Endothelial cell of umbilical vein (primary cell): ENCODE data around the gene CARD11. TPM values are rescaled to one million over a fixed set of nuclear protein-coding genes. Genes with fewer than 3 reads are reported as not detected.

Experiments used
- BruUV-seq: library from RNA; stranded (reverse); fragments of 400-500 nt; replicated peaks from 2 replicates; lab custom pipeline; 2021; lab: Mats Ljungman, UMichigan
- CTCF ChIA-PET: fragments of 300-600, 350-600 bp; sonication (Branson Sonifier 250); formaldehyde crosslinking; loops from one replicate; lab custom pipeline; 2021; ENCODE audit warnings: antibody characterized with exemption, inconsistent platforms; lab: Charles Lee
- POLR2A ChIA-PET: fragments of 300-600, 350-600 bp; sonication (Branson Sonifier 250); formaldehyde crosslinking; loops from one replicate; lab custom pipeline; 2021; ENCODE audit warnings: antibody characterized with exemption, inconsistent platforms; lab: Charles Lee
- DNase-seq: peaks from one replicate; pipeline ENCODE4 v3.0.0-alpha.2; 2011; ENCODE audit warnings: low read depth, low spot score
- FAIRE-seq: peaks from 2 replicates; lab custom pipeline; 2011; peaks lifted over from hg19 to GRCh38; lab: Jason Lieb, UNC
- H2AFZ ChIP-seq: 2 replicates; pipeline ENCODE4 v1.6.0; 2012; ENCODE audit warnings: low read depth, low read length, control low read depth, inconsistent platforms
- H3K27ac ChIP-seq: 2 replicates; pipeline ENCODE4 v1.5.1; 2011; ENCODE audit warnings: low read depth, mild to moderate bottlenecking, control low read depth, low read length, moderate library complexity; ENCODE audit not compliant: insufficient read depth
- H3K27me3 ChIP-seq, 2 experiments: 2 replicates each; pipeline versions ENCODE4 v1.6.0 to v1.6.1; 2011; ENCODE audit warnings: low read length in 2 of 2, mixed read lengths in 1 of 2; ENCODE audit not compliant: control insufficient read depth in 2 of 2, insufficient read depth in 2 of 2
- H3K36me3 ChIP-seq, 2 experiments: 2 replicates in 1 of 2; 3 replicates in 1 of 2; pipeline ENCODE4 v1.5.1; 2011; ENCODE audit warnings: low read length in 2 of 2, mild to moderate bottlenecking in 1 of 2, moderate library complexity in 1 of 2; ENCODE audit not compliant: control insufficient read depth in 2 of 2, insufficient read depth in 2 of 2; ENCODE audit errors: extremely low read depth in 1 of 2
- H3K4me1 ChIP-seq: 3 replicates; pipeline ENCODE4 v1.5.1; 2011; ENCODE audit warnings: mild to moderate bottlenecking, low read length; ENCODE audit not compliant: control insufficient read depth, insufficient read depth; ENCODE audit errors: extremely low read depth
- H3K4me2 ChIP-seq: 2 replicates; pipeline ENCODE4 v1.6.1; 2011; ENCODE audit warnings: low read length, control low read depth, mixed read lengths; ENCODE audit not compliant: insufficient read depth
- H3K4me3 ChIP-seq, 3 experiments: fragments of 200-600 bp in 1 of 3; sonication (generic), shearing (Covaris generic) in 1 of 3; replicated peaks in 1 of 3; 2 replicates each; pipeline ENCODE4 v1.5.1; 2011 to 2016; ENCODE audit warnings: control low read depth in 3 of 3, low read length in 3 of 3, mild to moderate bottlenecking in 2 of 3, inconsistent platforms in 1 of 3, low read depth in 1 of 3, moderate library complexity in 1 of 3; ENCODE audit not compliant: insufficient read depth in 1 of 3
- H3K79me2 ChIP-seq: 2 replicates; pipeline ENCODE4 v1.6.0; 2012; ENCODE audit warnings: low read length, inconsistent platforms; ENCODE audit not compliant: control insufficient read depth, insufficient read depth
- H3K9ac ChIP-seq: replicated peaks from 2 replicates; pipeline ENCODE3; 2011; ENCODE audit warnings: low read length, control low read depth; ENCODE audit not compliant: insufficient read depth; ENCODE audit errors: extremely low read depth
- H3K9me1 ChIP-seq: replicated peaks from 3 replicates; pipeline ENCODE4 v1.6.0; 2011; ENCODE audit warnings: mild to moderate bottlenecking, low read length; ENCODE audit not compliant: control insufficient read depth, insufficient read depth; ENCODE audit errors: extremely low read depth
- H3K9me3 ChIP-seq: replicated peaks from 2 replicates; pipeline ENCODE4 v1.5.1; 2012; ENCODE audit warnings: low read length, inconsistent platforms; ENCODE audit not compliant: control insufficient read depth, insufficient read depth
- H4K20me1 ChIP-seq: replicated peaks from 2 replicates; pipeline ENCODE3; 2011; ENCODE audit warnings: mild to moderate bottlenecking, low read length; ENCODE audit not compliant: control insufficient read depth, insufficient read depth; ENCODE audit errors: extremely low read depth
- EZH2 ChIP-seq: IDR thresholded peaks from 2 replicates; pipeline ENCODE4 v1.6.1; 2012; ENCODE audit warnings: borderline replicate concordance, low read depth, mild to moderate bottlenecking, moderate library complexity, low read length, inconsistent platforms; ENCODE audit not compliant: severe bottlenecking
- FOS ChIP-seq: IDR thresholded peaks from 2 replicates; pipeline ENCODE4 v1.6.1; 2011; ENCODE audit warnings: mild to moderate bottlenecking, low read length, moderate library complexity, borderline replicate concordance; ENCODE audit not compliant: insufficient read depth
- GATA2 ChIP-seq: IDR thresholded peaks from 2 replicates; pipeline ENCODE4 v1.7.0; 2011; ENCODE audit warnings: low read depth, mild to moderate bottlenecking, moderate library complexity, mixed read lengths, low read length; ENCODE audit not compliant: insufficient read length, insufficient read depth
- JUN ChIP-seq: IDR thresholded peaks from 2 replicates; pipeline ENCODE4 v1.6.1; 2011; ENCODE audit warnings: borderline replicate concordance, low read depth; ENCODE audit not compliant: insufficient read length, insufficient read depth
- MYC ChIP-seq: IDR thresholded peaks from one replicate; pipeline ENCODE4 v1.6.1; 2011; ENCODE audit warnings: mild to moderate bottlenecking, low read depth, low read length
- POLR2A ChIP-seq: IDR thresholded peaks from 2 replicates; pipeline ENCODE4 v1.6.1; 2012; ENCODE audit warnings: low read depth, mild to moderate bottlenecking, control low read depth, low read length
- POLR2AphosphoS5 ChIP-seq: IDR thresholded peaks from 2 replicates; pipeline ENCODE4 v1.6.1; 2012; ENCODE audit warnings: low read depth, mild to moderate bottlenecking, control low read depth, low read length, moderate library complexity; ENCODE audit not compliant: insufficient read depth
- dilution Hi-C: fragments of 300-500 bp; cut with MboI; formaldehyde crosslinking; loops from one replicate; pipeline ENCODE4 v1.15.0; 2019; ENCODE audit warnings: low sequenced_read_pairs; ENCODE audit not compliant: extremely low pct_ligation_motif_present
- intact Hi-C: fragments of 100-400 bp; cut with micrococcal nuclease; formaldehyde crosslinking; loops from one replicate; pipeline ENCODE4 v1.10.0; 2022
- polyA plus RNA-seq, 4 experiments: library from polyadenylated mRNA; depleted of rRNA in 3 of 4; stranded (reverse) in 3 of 4; unstranded in 1 of 4; fragments of >200 nt; gene quantifications; 2 replicates each; pipeline versions ENCODE4 v1.2.1 to v1.2.3, GENCODE V29; 2011 to 2012; ENCODE audit warnings: missing spikeins in 1 of 4
- total RNA-seq: library from RNA; stranded (reverse); gene quantifications from 2 replicates; pipeline ENCODE4 v1.2.3, GENCODE V29; 2021
- TF ChIP-seq, protein P1 (sequence below), 2 donors: IDR thresholded peaks; 1 replicate in 1 of 2; 2 replicates in 1 of 2; pipeline ENCODE4 v1.5.1; 2011; ENCODE audit warnings: low read length in 2 of 2, mild to moderate bottlenecking in 2 of 2, moderate library complexity in 2 of 2, control low read depth in 1 of 2, inconsistent platforms in 1 of 2, low read depth in 1 of 2; ENCODE audit not compliant: insufficient read depth in 1 of 2; ENCODE audit errors: extremely low read depth in 1 of 2
- TF ChIP-seq, protein P2 (sequence below): IDR thresholded peaks from 2 replicates; pipeline ENCODE4 v1.6.1; 2011; ENCODE audit not compliant: insufficient read depth, insufficient read length

CARD11 gene
- total and polyA plus RNA-seq, 2 donors (not counting 3 experiments of a cell fraction or from before 2014, with no cell fraction given) = 20.4 to 41.8 TPM

DNA sequence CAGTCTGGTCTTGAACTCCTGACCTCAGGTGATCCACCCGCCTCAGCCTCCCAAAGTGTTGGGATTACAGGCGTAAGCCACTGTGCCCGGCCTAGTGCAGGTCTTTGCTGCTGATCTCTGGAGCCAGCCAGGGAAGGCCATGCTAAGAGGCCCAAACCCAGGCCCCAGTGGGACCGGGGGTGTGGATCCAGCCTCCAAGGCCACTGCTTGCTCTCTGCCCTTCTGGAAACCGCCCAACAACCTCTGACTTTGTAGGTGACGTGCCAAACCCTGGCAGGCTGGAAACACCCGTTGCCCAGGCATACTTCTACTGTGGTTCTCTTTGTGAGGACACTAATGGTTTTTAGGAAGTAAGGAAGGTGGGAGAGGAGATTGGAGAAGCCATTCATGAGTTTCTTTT lies 116.1 kb downstream of the CARD11 start:
- ChIA-PET POLR2A (no interaction called here), CTCF (no interaction called here)
- H4K20me1 ChIP-seq = no peaks in the 10 kb centered on the region
- no peak overlapping the region for H3K27ac ChIP-seq
- no peak overlapping the region for H3K9ac ChIP-seq
- H3K9me3 ChIP-seq = no peaks in the 10 kb centered on the region
- H3K4me3 ChIP-seq = no peak overlapping the region
- no peak for FAIRE-seq
- no peaks in the 10 kb centered on the region for H3K79me2 ChIP-seq
- H2AFZ ChIP-seq = no peak overlapping the region
- intact Hi-C loops (no loop called here), dilution Hi-C loops (no loop called here)
- no TSS peak for BruUV-seq
- TF ChIP-seq GATA2 (no peak), POLR2A (no peak), POLR2AphosphoS5 (no peak), FOS (no peak)
- no peaks in the 10 kb centered on the region for H3K27me3 ChIP-seq
- H3K4me2 ChIP-seq = no peak overlapping the region
- H3K4me1 ChIP-seq = no peaks in the 10 kb centered on the region
- no peaks in the 10 kb centered on the region for H3K9me1 ChIP-seq
- DNase-seq = no peak
- no peaks in the 10 kb centered on the region for H3K36me3 ChIP-seq

DNA sequence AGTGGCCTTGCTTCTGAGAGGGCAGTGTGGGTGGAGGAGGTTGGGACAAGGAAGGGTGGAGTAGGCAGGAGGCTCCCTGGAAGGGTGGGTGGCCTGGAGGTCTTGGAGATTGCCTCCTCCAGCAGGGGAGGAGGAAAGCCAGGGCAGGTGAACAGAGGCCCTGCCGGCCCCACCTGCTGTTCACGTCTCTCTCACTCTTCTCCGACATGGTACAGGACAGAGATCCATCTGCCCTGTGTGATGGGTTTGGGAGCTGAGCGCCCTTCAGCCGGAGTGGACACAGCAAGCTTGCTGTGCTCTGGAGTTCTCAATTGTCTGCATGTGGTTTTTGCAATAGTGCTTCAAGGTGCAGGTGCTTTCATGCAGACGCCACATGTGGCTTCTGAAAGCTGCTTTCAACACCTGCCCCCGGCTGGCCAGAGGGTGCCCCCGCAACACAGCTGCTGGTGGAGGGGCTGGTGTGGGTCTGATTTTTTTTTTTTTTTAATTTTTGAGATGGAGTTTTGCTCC lies 116.7 kb downstream of the CARD11 start:
- Histone ChIP-seq H3K4me3 (no peak overlapping the region), H3K4me2 (no peak overlapping the region), H3K4me1 (no peaks in the 10 kb centered on the region), H3K36me3 (no peaks in the 10 kb centered on the region), H3K79me2 (no peaks in the 10 kb centered on the region), H3K9ac (no peak overlapping the region), H3K9me1 (no peaks in the 10 kb centered on the region), H2AFZ (no peak overlapping the region), H3K27ac (no peak overlapping the region), H4K20me1 (no peaks in the 10 kb centered on the region), H3K27me3 (no peaks in the 10 kb centered on the region), H3K9me3 (no peaks in the 10 kb centered on the region)
- ChIA-PET POLR2A (no interaction called here), CTCF (no interaction called here)
- TF ChIP-seq POLR2A = no peak
- no peak for TF ChIP-seq FOS
- no peak for TF ChIP-seq POLR2AphosphoS5
- TF ChIP-seq, protein P1, sequence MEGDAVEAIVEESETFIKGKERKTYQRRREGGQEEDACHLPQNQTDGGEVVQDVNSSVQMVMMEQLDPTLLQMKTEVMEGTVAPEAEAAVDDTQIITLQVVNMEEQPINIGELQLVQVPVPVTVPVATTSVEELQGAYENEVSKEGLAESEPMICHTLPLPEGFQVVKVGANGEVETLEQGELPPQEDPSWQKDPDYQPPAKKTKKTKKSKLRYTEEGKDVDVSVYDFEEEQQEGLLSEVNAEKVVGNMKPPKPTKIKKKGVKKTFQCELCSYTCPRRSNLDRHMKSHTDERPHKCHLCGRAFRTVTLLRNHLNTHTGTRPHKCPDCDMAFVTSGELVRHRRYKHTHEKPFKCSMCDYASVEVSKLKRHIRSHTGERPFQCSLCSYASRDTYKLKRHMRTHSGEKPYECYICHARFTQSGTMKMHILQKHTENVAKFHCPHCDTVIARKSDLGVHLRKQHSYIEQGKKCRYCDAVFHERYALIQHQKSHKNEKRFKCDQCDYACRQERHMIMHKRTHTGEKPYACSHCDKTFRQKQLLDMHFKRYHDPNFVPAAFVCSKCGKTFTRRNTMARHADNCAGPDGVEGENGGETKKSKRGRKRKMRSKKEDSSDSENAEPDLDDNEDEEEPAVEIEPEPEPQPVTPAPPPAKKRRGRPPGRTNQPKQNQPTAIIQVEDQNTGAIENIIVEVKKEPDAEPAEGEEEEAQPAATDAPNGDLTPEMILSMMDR (IDR thresholded peaks at IDR 0.05; ENCODE audit: extremely low read depth in 1 of 2, insufficient read depth in 1 of 2, low read depth in 1 of 2, low read length in 2 of 2) = no peak
- TF ChIP-seq MYC = no peak
- TF ChIP-seq, protein P2, sequence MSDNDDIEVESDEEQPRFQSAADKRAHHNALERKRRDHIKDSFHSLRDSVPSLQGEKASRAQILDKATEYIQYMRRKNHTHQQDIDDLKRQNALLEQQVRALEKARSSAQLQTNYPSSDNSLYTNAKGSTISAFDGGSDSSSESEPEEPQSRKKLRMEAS = no peak
- no peak for TF ChIP-seq GATA2
- TF ChIP-seq EZH2 = no peak
- no peak for TF ChIP-seq JUN
- intact Hi-C loops = no loop called here
- dilution Hi-C loops = no loop called here
- DNase-seq (no peak), FAIRE-seq (no peak)
- BruUV-seq = no TSS peak
